Panc1 (cell line): ENCODE data around the gene CDC42BPA.

ENCODE experiments used
- CTCF ChIP-seq: fragments of 450-650 bp; IDR thresholded peaks from 2 replicates; pipeline ENCODE4 v1.5.1; 2017; ENCODE audit warnings: mild to moderate bottlenecking
- POLR2AphosphoS5 ChIP-seq: IDR thresholded peaks from 2 replicates; pipeline ENCODE4 v1.6.1; 2012; ENCODE audit warnings: mild to moderate bottlenecking, low read depth, low read length, moderate library complexity
- TF ChIP-seq, protein P1 (sequence below), 2 experiments: IDR thresholded peaks; 2 replicates each; pipeline ENCODE4 v1.6.1; 2011 to 2012; ENCODE audit warnings: low read depth in 2 of 2, control low read depth in 1 of 2, low read length in 1 of 2, mild to moderate bottlenecking in 1 of 2, moderate library complexity in 1 of 2; ENCODE audit not compliant: insufficient read depth in 1 of 2

DNA sequence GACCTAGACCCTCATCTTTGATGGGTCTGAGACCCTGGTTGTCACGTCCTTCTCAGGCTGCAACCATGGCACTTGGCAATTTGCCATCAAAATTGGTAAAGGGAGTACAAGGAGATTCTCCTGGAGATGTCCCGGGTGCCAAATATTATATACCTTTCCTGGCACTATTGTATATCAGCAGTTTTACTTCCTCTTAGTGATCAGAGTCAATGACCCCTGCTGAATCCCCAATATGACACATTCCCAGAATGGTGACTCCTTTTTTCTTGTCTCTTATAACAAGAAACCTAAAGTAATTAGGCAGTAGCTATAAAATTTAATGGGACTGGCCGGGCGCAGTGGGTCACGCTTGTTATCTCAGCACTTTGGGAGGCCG lies 39.6 kb upstream of the CDC42BPA start:
- TF ChIP-seq CTCF (no peak), POLR2AphosphoS5 (no peak)
- TF ChIP-seq, protein P1, sequence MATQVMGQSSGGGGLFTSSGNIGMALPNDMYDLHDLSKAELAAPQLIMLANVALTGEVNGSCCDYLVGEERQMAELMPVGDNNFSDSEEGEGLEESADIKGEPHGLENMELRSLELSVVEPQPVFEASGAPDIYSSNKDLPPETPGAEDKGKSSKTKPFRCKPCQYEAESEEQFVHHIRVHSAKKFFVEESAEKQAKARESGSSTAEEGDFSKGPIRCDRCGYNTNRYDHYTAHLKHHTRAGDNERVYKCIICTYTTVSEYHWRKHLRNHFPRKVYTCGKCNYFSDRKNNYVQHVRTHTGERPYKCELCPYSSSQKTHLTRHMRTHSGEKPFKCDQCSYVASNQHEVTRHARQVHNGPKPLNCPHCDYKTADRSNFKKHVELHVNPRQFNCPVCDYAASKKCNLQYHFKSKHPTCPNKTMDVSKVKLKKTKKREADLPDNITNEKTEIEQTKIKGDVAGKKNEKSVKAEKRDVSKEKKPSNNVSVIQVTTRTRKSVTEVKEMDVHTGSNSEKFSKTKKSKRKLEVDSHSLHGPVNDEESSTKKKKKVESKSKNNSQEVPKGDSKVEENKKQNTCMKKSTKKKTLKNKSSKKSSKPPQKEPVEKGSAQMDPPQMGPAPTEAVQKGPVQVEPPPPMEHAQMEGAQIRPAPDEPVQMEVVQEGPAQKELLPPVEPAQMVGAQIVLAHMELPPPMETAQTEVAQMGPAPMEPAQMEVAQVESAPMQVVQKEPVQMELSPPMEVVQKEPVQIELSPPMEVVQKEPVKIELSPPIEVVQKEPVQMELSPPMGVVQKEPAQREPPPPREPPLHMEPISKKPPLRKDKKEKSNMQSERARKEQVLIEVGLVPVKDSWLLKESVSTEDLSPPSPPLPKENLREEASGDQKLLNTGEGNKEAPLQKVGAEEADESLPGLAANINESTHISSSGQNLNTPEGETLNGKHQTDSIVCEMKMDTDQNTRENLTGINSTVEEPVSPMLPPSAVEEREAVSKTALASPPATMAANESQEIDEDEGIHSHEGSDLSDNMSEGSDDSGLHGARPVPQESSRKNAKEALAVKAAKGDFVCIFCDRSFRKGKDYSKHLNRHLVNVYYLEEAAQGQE (IDR thresholded peaks at IDR 0.05; ENCODE audit: insufficient read depth in 1 of 2, low read depth in 2 of 2, low read length in 1 of 2) = no peak
